ENCODE results near the gene ALDOA.

ALDOA gene

DNA sequence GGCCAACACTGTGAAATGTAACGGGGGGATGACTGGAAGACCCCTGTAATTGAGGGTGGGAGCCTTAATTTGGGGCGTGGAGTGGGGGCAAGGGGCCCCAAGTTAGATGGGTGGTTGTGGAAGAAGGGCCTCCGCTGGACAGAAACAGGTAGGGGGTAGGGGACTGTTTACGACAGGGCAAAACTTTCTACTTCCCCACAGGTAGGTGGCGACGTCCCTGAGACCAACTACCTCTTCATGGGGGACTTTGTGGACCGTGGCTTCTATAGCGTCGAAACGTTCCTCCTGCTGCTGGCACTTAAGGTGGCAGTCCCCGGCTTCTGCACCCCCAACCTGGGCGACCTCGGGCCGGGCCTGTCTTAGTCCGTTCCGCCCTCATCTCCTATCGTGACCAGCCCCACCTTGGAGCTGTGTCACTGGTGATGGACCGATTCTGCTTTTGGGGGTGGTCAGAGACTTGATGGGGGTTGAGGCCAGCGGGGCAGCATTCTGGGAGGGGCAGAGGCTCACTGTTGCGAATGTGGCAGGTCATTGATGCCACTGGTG, 17.1 kb downstream of the ALDOA start:
- peaks cover 54% of the 10 kb centered on the region for H3K36me3 ChIP-seq (ENCODE audit: control insufficient read depth, insufficient read depth, low read length)
- H3K4me3 ChIP-seq (replicated peaks; ENCODE audit: low read depth, low read length): no peak overlapping the region
- TF ChIP-seq, protein P1, sequence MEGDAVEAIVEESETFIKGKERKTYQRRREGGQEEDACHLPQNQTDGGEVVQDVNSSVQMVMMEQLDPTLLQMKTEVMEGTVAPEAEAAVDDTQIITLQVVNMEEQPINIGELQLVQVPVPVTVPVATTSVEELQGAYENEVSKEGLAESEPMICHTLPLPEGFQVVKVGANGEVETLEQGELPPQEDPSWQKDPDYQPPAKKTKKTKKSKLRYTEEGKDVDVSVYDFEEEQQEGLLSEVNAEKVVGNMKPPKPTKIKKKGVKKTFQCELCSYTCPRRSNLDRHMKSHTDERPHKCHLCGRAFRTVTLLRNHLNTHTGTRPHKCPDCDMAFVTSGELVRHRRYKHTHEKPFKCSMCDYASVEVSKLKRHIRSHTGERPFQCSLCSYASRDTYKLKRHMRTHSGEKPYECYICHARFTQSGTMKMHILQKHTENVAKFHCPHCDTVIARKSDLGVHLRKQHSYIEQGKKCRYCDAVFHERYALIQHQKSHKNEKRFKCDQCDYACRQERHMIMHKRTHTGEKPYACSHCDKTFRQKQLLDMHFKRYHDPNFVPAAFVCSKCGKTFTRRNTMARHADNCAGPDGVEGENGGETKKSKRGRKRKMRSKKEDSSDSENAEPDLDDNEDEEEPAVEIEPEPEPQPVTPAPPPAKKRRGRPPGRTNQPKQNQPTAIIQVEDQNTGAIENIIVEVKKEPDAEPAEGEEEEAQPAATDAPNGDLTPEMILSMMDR (IDR thresholded peaks at IDR 0.05; ENCODE audit: insufficient read depth, low read length, poor library complexity, severe bottlenecking): peak; percentile 22
- H3K27me3 ChIP-seq (replicated peaks; ENCODE audit: control insufficient read depth, insufficient read depth, low read length): no peaks in the 10 kb centered on the region
- DNase-seq (ENCODE audit: extremely low read depth, insufficient read length): no peak

DNA sequence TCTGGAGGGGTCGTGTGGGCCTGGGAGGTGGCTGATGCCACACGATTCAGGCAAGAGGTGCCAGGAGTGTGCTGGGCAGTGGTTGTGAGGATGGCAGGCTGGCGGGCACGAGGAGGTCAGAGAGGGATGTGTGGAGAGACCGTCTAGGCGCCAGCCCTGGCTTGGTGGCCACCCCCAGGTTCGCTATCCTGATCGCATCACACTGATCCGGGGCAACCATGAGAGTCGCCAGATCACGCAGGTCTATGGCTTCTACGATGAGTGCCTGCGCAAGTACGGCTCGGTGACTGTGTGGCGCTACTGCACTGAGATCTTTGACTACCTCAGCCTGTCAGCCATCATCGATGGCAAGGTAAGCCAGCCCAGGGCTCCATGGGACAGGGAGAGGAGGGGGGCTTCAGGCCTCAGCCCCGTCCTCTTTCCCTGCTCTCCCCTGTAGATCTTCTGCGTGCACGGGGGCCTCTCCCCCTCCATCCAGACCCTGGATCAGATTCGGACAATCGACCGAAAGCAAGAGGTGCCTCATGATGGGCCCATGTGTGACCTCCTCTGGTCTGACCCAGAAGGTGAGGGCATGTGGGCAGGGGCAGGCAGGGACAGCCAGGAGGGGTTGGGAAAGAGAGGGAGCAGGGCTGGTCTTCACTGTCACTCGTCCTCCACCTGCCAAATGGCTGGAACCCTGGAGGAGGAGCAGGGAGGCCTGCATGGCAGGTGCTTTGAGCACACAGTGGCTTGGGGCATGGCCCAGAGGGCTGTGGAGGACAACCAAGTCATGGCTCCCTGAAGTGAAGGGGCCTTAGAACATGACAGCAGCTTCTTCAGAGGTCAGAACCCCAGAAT, 17.9 kb downstream of the ALDOA start:
- Histone ChIP-seq H3K4me3 (replicated peaks; ENCODE audit: low read depth, low read length) (no peak overlapping the region), H3K36me3 (ENCODE audit: control insufficient read depth, insufficient read depth, low read length) (peaks cover 51% of the 10 kb centered on the region), H3K27me3 (replicated peaks; ENCODE audit: control insufficient read depth, insufficient read depth, low read length) (no peaks in the 10 kb centered on the region)
- TF ChIP-seq, protein P1 (IDR thresholded peaks at IDR 0.05; ENCODE audit: insufficient read depth, low read length, poor library complexity, severe bottlenecking): no peak
- DNase-seq (ENCODE audit: extremely low read depth, insufficient read length): no peak

DNA sequence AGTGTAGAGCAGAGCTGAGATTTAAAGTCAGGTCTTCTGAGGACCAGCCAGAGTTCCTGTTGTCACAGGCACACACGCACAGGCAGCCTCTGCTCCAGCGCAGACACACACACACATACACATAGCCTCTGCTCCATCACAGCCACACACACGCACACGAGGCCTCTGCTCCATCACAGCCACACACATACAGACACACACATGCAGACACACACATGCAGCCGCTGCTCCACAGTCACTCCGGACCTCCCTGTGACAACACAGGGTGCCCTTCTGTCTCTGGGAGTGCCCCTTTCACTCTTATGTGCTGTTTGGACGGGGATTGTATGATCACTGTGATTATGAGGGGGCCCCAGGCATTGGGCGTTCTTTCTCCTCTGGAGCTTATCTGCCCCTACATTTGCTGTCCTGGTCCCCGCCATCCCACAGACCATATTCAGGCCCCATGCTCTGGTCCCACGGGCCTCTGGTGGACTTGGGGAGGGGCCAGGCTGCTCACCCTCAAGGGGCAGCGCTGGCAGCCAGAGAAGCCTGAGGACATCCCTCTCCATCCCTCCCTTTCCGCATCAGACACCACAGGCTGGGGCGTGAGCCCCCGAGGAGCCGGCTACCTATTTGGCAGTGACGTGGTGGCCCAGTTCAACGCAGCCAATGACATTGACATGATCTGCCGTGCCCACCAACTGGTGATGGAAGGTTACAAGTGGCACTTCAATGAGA, 18.7 kb downstream of the ALDOA start:
- no peak for DNase-seq (ENCODE audit: extremely low read depth, insufficient read length)
- no peak overlapping the region for H3K4me3 ChIP-seq (replicated peaks; ENCODE audit: low read depth, low read length)
- no peaks in the 10 kb centered on the region for H3K27me3 ChIP-seq (replicated peaks; ENCODE audit: control insufficient read depth, insufficient read depth, low read length)
- peaks cover 45% of the 10 kb centered on the region for H3K36me3 ChIP-seq (ENCODE audit: control insufficient read depth, insufficient read depth, low read length)
- TF ChIP-seq, protein P1 (IDR thresholded peaks at IDR 0.05; ENCODE audit: insufficient read depth, low read length, poor library complexity, severe bottlenecking): no peak

DNA sequence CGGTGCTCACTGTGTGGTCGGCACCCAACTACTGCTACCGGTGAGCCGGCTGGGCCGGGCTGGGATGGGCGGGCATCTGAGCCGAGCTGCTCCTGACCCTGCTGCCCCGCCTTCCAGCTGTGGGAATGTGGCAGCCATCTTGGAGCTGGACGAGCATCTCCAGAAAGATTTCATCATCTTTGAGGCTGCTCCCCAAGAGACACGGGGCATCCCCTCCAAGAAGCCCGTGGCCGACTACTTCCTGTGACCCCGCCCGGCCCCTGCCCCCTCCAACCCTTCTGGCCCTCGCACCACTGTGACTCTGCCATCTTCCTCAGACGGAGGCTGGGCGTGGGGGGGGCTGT, 19.2 kb downstream of the ALDOA start:
- Histone ChIP-seq H3K4me3 (replicated peaks; ENCODE audit: low read depth, low read length) (no peak overlapping the region), H3K36me3 (ENCODE audit: control insufficient read depth, insufficient read depth, low read length) (peaks cover 40% of the 10 kb centered on the region)

DNA sequence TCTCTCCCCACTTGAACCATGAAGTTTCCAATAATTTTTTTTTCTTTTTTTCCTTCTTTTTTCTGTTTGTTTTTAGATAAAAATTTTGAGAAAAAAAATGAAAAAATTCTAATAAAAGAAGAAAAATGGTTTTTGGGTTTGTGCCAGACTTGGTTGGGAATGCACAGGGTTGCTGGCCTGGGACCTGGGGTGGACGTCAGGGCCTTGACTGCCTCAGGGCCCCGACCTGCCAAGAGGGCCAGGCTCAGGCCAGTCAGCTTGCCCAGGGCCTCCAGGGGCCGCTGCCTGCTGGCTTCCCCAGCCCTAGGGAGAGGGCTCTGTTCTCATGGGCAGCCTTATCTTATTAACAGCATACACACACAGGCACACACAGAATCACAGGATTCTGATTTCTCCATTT, 19.7 kb downstream of the ALDOA start:
- Histone ChIP-seq H3K27me3 (replicated peaks; ENCODE audit: control insufficient read depth, insufficient read depth, low read length) (no peaks in the 10 kb centered on the region), H3K36me3 (ENCODE audit: control insufficient read depth, insufficient read depth, low read length) (peaks cover 39% of the 10 kb centered on the region), H3K4me3 (replicated peaks; ENCODE audit: low read depth, low read length) (no peak overlapping the region)
- no peak for DNase-seq (ENCODE audit: extremely low read depth, insufficient read length)
- TF ChIP-seq, protein P1 (IDR thresholded peaks at IDR 0.05; ENCODE audit: insufficient read depth, low read length, poor library complexity, severe bottlenecking): no peak

More for the DNA sequence above, 19.2 kb downstream of the ALDOA start:
- H3K27me3 ChIP-seq (replicated peaks; ENCODE audit: control insufficient read depth, insufficient read depth, low read length): no peaks in the 10 kb centered on the region
- DNase-seq (ENCODE audit: extremely low read depth, insufficient read length): no peak
- TF ChIP-seq, protein P1 (IDR thresholded peaks at IDR 0.05; ENCODE audit: insufficient read depth, low read length, poor library complexity, severe bottlenecking): no peak
